ENCODE measurements around the gene PLCB1.

PLCB1 gene

GRCh38 chr20:8260837-8261251 is 128.8 kb downstream of the PLCB1 start:
- H3K36me3 ChIP-seq (ENCODE audit: control insufficient read depth in 4 of 4, insufficient read depth in 4 of 4, low read length in 3 of 4): peaks cover 0 to 4% (median 0%) of the 10 kb centered on the region in 4 experiments
- H3K9me3 ChIP-seq (ENCODE audit: control extremely low read depth in 1 of 5, control insufficient read depth in 4 of 5, insufficient read depth in 2 of 5, low read depth in 1 of 5, low read length in 4 of 5): peaks cover 0 to 2% (median 0%) of the 10 kb centered on the region in 5 experiments
- H3K4me1 ChIP-seq (ENCODE audit: control extremely low read depth in 1 of 4, control insufficient read depth in 4 of 4, insufficient read depth in 4 of 4, low read length in 3 of 4): peaks cover 4 to 12% (median 8%) of the 10 kb centered on the region in 4 experiments
- WGBS (ENCODE audit: insufficient coverage): 98% methylated on average over 4 of the region's 5 CpGs
- ChIA-PET POLR2A (no interaction called here), CTCF (interaction anchor here (0.9 to 1.6 kb wide), 5 partner anchors 18 to 255 kb away, joined by 3 to 5 read pairs (median 3); no protein-coding TSS in a partner anchor)
- no peak overlapping the region for H3K27ac ChIP-seq (ENCODE audit: insufficient read depth in 1 of 2, low read depth in 1 of 2, low read length in 2 of 2, poor library complexity in 1 of 2, severe bottlenecking in 2 of 2)
- no peaks in the 10 kb centered on the region for H3K27me3 ChIP-seq (replicated peaks in 2 of 5; ENCODE audit: control insufficient read depth in 4 of 5, insufficient read depth in 5 of 5, low read length in 4 of 5)
- DNase-seq: peak in 2 of 3 donors; percentile 40 to 41
- no peak overlapping the region for H3K4me3 ChIP-seq (ENCODE audit: control insufficient read depth in 1 of 7, extremely low read depth in 1 of 7, insufficient read depth in 4 of 7, low read depth in 2 of 7, low read length in 6 of 7)

- Histone ChIP-seq H3K4me1 (ENCODE audit: control extremely low read depth in 1 of 4, control insufficient read depth in 4 of 4, insufficient read depth in 4 of 4, low read length in 3 of 4) (peaks cover 4 to 12% (median 8%) of the 10 kb centered on the region in 4 experiments), H3K9me3 (ENCODE audit: control extremely low read depth in 1 of 5, control insufficient read depth in 4 of 5, insufficient read depth in 2 of 5, low read depth in 1 of 5, low read length in 4 of 5) (peaks cover 0 to 2% (median 0%) of the 10 kb centered on the region in 5 experiments), H3K36me3 (ENCODE audit: control insufficient read depth in 4 of 4, insufficient read depth in 4 of 4, low read length in 3 of 4) (peaks cover 0 to 4% (median 0%) of the 10 kb centered on the region in 4 experiments), H3K27me3 (replicated peaks in 2 of 5; ENCODE audit: control insufficient read depth in 4 of 5, insufficient read depth in 5 of 5, low read length in 4 of 5) (no peaks in the 10 kb centered on the region), H3K4me3 (ENCODE audit: control insufficient read depth in 1 of 7, extremely low read depth in 1 of 7, insufficient read depth in 4 of 7, low read depth in 2 of 7, low read length in 6 of 7) (no peak overlapping the region), H3K27ac (ENCODE audit: insufficient read depth in 1 of 2, low read depth in 1 of 2, low read length in 2 of 2, poor library complexity in 1 of 2, severe bottlenecking in 2 of 2) (no peak overlapping the region)
- WGBS (ENCODE audit: insufficient coverage): no CpG with 5 or more reads among the region's 1 CpG
- ChIA-PET CTCF (interaction anchor here (0.8 kb wide), 1 partner anchor 27 kb away, joined by 3 read pairs; no protein-coding TSS in a partner anchor), POLR2A (interaction anchor here (0.6 kb wide), 1 partner anchor 14 kb away, joined by 3 read pairs; no protein-coding TSS in a partner anchor)
- DNase-seq: peak in 2 of 3 donors; percentile 59 to 66
These were observed 130.7 kb downstream of the PLCB1 start for GRCh38 chr20:8262721-8263120.

- ChIA-PET CTCF (interaction anchor here (1.1 kb wide), 1 partner anchor 457 kb away, joined by 4 read pairs; no protein-coding TSS in a partner anchor), POLR2A (no interaction called here)
- Histone ChIP-seq H3K4me3 (ENCODE audit: control insufficient read depth in 1 of 7, extremely low read depth in 1 of 7, insufficient read depth in 4 of 7, low read depth in 2 of 7, low read length in 6 of 7) (no peak overlapping the region), H3K9me3 (ENCODE audit: control extremely low read depth in 1 of 5, control insufficient read depth in 4 of 5, insufficient read depth in 2 of 5, low read depth in 1 of 5, low read length in 4 of 5) (peaks cover 0 to 2% (median 0%) of the 10 kb centered on the region in 5 experiments), H3K27ac (ENCODE audit: insufficient read depth in 1 of 2, low read depth in 1 of 2, low read length in 2 of 2, poor library complexity in 1 of 2, severe bottlenecking in 2 of 2) (no peak overlapping the region), H3K36me3 (ENCODE audit: control insufficient read depth in 4 of 4, insufficient read depth in 4 of 4, low read length in 3 of 4) (peaks cover 0 to 4% (median 0%) of the 10 kb centered on the region in 4 experiments), H3K4me1 (ENCODE audit: control extremely low read depth in 1 of 4, control insufficient read depth in 4 of 4, insufficient read depth in 4 of 4, low read length in 3 of 4) (peaks cover 4 to 12% (median 8%) of the 10 kb centered on the region in 4 experiments), H3K27me3 (replicated peaks in 2 of 5; ENCODE audit: control insufficient read depth in 4 of 5, insufficient read depth in 5 of 5, low read length in 4 of 5) (no peaks in the 10 kb centered on the region)
- peak in 2 of 3 donors; percentile 64 to 75 for DNase-seq
These were observed 133.5 kb downstream of the PLCB1 start for GRCh38 chr20:8265588-8265987.

- no peak for DNase-seq
- Histone ChIP-seq H3K4me3 (ENCODE audit: control insufficient read depth in 1 of 7, extremely low read depth in 1 of 7, insufficient read depth in 4 of 7, low read depth in 2 of 7, low read length in 6 of 7) (no peak overlapping the region), H3K4me1 (ENCODE audit: control extremely low read depth in 1 of 4, control insufficient read depth in 4 of 4, insufficient read depth in 4 of 4, low read length in 3 of 4) (peaks cover 9 to 21% (median 16%) of the 10 kb centered on the region in 4 experiments), H3K9me3 (ENCODE audit: control extremely low read depth in 1 of 5, control insufficient read depth in 4 of 5, insufficient read depth in 2 of 5, low read depth in 1 of 5, low read length in 4 of 5) (no peaks in the 10 kb centered on the region), H3K27me3 (replicated peaks in 2 of 5; ENCODE audit: control insufficient read depth in 4 of 5, insufficient read depth in 5 of 5, low read length in 4 of 5) (no peaks in the 10 kb centered on the region), H3K27ac (ENCODE audit: insufficient read depth in 1 of 2, low read depth in 1 of 2, low read length in 2 of 2, poor library complexity in 1 of 2, severe bottlenecking in 2 of 2) (no peak overlapping the region), H3K36me3 (ENCODE audit: control insufficient read depth in 4 of 4, insufficient read depth in 4 of 4, low read length in 3 of 4) (no peaks in the 10 kb centered on the region)
- ChIA-PET CTCF (interaction anchor here (0.6 kb wide), 1 partner anchor 271 kb away, joined by 4 read pairs; no protein-coding TSS in a partner anchor), POLR2A (no interaction called here)
- WGBS (ENCODE audit: insufficient coverage): 95% methylated on average over 2 of the region's 6 CpGs
These were observed 134.9 kb downstream of the PLCB1 start for GRCh38 chr20:8267009-8267408.

GRCh38 chr20:8271727-8272126 is 139.7 kb downstream of the PLCB1 start:
- peak; percentile 45 to 88 (median 84) for DNase-seq
- peaks cover 15 to 49% (median 34%) of the 10 kb centered on the region in 4 experiments for H3K4me1 ChIP-seq (ENCODE audit: control extremely low read depth in 1 of 4, control insufficient read depth in 4 of 4, insufficient read depth in 4 of 4, low read length in 3 of 4)
- no peaks in the 10 kb centered on the region for H3K36me3 ChIP-seq (ENCODE audit: control insufficient read depth in 4 of 4, insufficient read depth in 4 of 4, low read length in 3 of 4)
- no peak overlapping the region for H3K27ac ChIP-seq (ENCODE audit: insufficient read depth in 1 of 2, low read depth in 1 of 2, low read length in 2 of 2, poor library complexity in 1 of 2, severe bottlenecking in 2 of 2)
- no peaks in the 10 kb centered on the region for H3K27me3 ChIP-seq (replicated peaks in 2 of 5; ENCODE audit: control insufficient read depth in 4 of 5, insufficient read depth in 5 of 5, low read length in 4 of 5)
- H3K4me3 ChIP-seq (ENCODE audit: control insufficient read depth in 1 of 7, extremely low read depth in 1 of 7, insufficient read depth in 4 of 7, low read depth in 2 of 7, low read length in 6 of 7): peak overlapping the region in 1 of 7 experiments; percentile 26
- POLR2A ChIA-PET: no interaction called here
- no peaks in the 10 kb centered on the region for H3K9me3 ChIP-seq (ENCODE audit: control extremely low read depth in 1 of 5, control insufficient read depth in 4 of 5, insufficient read depth in 2 of 5, low read depth in 1 of 5, low read length in 4 of 5)
- WGBS (ENCODE audit: insufficient coverage): 0% methylated on average over 1 of the region's 2 CpGs
- CTCF ChIA-PET: interaction anchor here (1.6 kb wide), 1 partner anchor 116 kb away, joined by 4 read pairs; no protein-coding TSS in a partner anchor

GRCh38 chr20:8272766-8273165 is 140.7 kb downstream of the PLCB1 start:
- peaks cover 0 to 2% (median 0%) of the 10 kb centered on the region in 4 experiments for H3K36me3 ChIP-seq (ENCODE audit: control insufficient read depth in 4 of 4, insufficient read depth in 4 of 4, low read length in 3 of 4)
- peak overlapping the region in 1 of 2 experiments; percentile 36 for H3K27ac ChIP-seq (ENCODE audit: insufficient read depth in 1 of 2, low read depth in 1 of 2, low read length in 2 of 2, poor library complexity in 1 of 2, severe bottlenecking in 2 of 2)
- H3K4me3 ChIP-seq (ENCODE audit: control insufficient read depth in 1 of 7, extremely low read depth in 1 of 7, insufficient read depth in 4 of 7, low read depth in 2 of 7, low read length in 6 of 7): peak overlapping the region in 1 of 7 experiments; percentile 16
- WGBS (ENCODE audit: insufficient coverage): 0% methylated on average over 1 of the region's 1 CpG
- H3K9me3 ChIP-seq (ENCODE audit: control extremely low read depth in 1 of 5, control insufficient read depth in 4 of 5, insufficient read depth in 2 of 5, low read depth in 1 of 5, low read length in 4 of 5): no peaks in the 10 kb centered on the region
- H3K4me1 ChIP-seq (ENCODE audit: control extremely low read depth in 1 of 4, control insufficient read depth in 4 of 4, insufficient read depth in 4 of 4, low read length in 3 of 4): peaks cover 15 to 49% (median 34%) of the 10 kb centered on the region in 4 experiments
- H3K27me3 ChIP-seq (replicated peaks in 2 of 5; ENCODE audit: control insufficient read depth in 4 of 5, insufficient read depth in 5 of 5, low read length in 4 of 5): no peaks in the 10 kb centered on the region
- peak in 2 of 3 donors; percentile 83 to 91 for DNase-seq
- ChIA-PET CTCF (interaction anchor here (1.6 kb wide), 1 partner anchor 115 kb away, joined by 4 read pairs; no protein-coding TSS in a partner anchor), POLR2A (no interaction called here)

DNA sequence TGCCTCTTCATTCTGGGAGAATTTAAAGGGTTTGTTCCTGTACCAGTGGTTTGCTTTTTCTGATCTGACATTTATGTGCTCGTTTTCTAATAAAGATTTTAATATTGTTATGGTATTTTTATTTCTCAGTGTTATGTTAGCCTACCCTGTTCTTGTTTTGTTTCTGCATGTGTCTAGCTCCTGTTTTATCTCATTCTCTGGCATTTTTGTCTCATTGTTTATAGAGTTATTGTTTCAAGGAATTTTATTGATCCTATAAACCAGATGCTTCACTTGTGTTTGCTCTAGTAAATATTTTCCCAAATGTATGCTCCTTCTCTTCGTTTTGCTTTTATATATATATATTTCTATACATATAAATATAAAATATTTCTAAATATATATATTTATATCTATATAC is 152.8 kb downstream of the PLCB1 start:
- WGBS (ENCODE audit: insufficient coverage): no CpG with 5 or more reads among the region's 2 CpGs
- DNase-seq: no peak
- CTCF ChIA-PET: interaction anchor here (0.8 kb wide), 1 partner anchor 8 kb away, joined by 3 read pairs; no protein-coding TSS in a partner anchor
- Histone ChIP-seq H3K27me3 (replicated peaks in 2 of 5; ENCODE audit: control insufficient read depth in 4 of 5, insufficient read depth in 5 of 5, low read length in 4 of 5) (no peaks in the 10 kb centered on the region), H3K36me3 (ENCODE audit: control insufficient read depth in 4 of 4, insufficient read depth in 4 of 4, low read length in 3 of 4) (peaks cover 0 to 7% (median 0%) of the 10 kb centered on the region in 4 experiments), H3K4me3 (ENCODE audit: control insufficient read depth in 1 of 7, extremely low read depth in 1 of 7, insufficient read depth in 4 of 7, low read depth in 2 of 7, low read length in 6 of 7) (no peak overlapping the region), H3K4me1 (ENCODE audit: control extremely low read depth in 1 of 4, control insufficient read depth in 4 of 4, insufficient read depth in 4 of 4, low read length in 3 of 4) (no peaks in the 10 kb centered on the region), H3K9me3 (ENCODE audit: control extremely low read depth in 1 of 5, control insufficient read depth in 4 of 5, insufficient read depth in 2 of 5, low read depth in 1 of 5, low read length in 4 of 5) (no peaks in the 10 kb centered on the region), H3K27ac (ENCODE audit: insufficient read depth in 1 of 2, low read depth in 1 of 2, low read length in 2 of 2, poor library complexity in 1 of 2, severe bottlenecking in 2 of 2) (no peak overlapping the region)
- POLR2A ChIA-PET: no interaction called here

Data from common myeloid progenitor, CD34-positive (primary cell).